Mesothelial cell of epicardium (in vitro differentiated cells): ENCODE results near the gene NRSN2. TPM values are rescaled to one million over a fixed set of nuclear protein-coding genes. Genes with fewer than 3 reads are reported as not detected.

Experiments
- DNase-seq, 2 experiments: peaks; one replicate each; pipeline ENCODE4 v3.0.0; 2021; ENCODE audit warnings: low spot score in 2 of 2; ENCODE audit not compliant: unreplicated experiment in 2 of 2
- H3K27ac Mint-ChIP-seq: 2 replicates; pipeline ENCODE4 v1.8.0; 2021; ENCODE audit warnings: mixed read lengths
- H3K27me3 Mint-ChIP-seq: 2 replicates; pipeline ENCODE4 v1.8.0; 2021; ENCODE audit warnings: low read depth, mixed read lengths
- H3K36me3 Mint-ChIP-seq: 2 replicates; pipeline ENCODE4 v1.8.0; 2021; ENCODE audit warnings: mixed read lengths
- H3K4me1 Mint-ChIP-seq: 2 replicates; pipeline ENCODE4 v1.8.0; 2021; ENCODE audit warnings: mixed read lengths
- H3K4me3 Mint-ChIP-seq: 2 replicates; pipeline ENCODE4 v1.8.0; 2021; ENCODE audit warnings: mild to moderate bottlenecking, moderate library complexity, mixed read lengths
- H3K9me3 Mint-ChIP-seq: 2 replicates; pipeline ENCODE4 v1.8.0; 2021; ENCODE audit warnings: mixed read lengths
- CTCF ChIP-seq: fragments of 200-600 bp; sonication (generic); IDR thresholded peaks from one replicate; pipeline ENCODE4 v1.5.0; 2021; ENCODE audit warnings: antibody characterized with exemption; ENCODE audit not compliant: unreplicated experiment
- total RNA-seq: library from RNA; stranded (reverse); gene quantifications from 3 replicates; pipeline ENCODE4 v1.2.1, GENCODE V29; 2021

NRSN2 gene
- total RNA-seq, 1 donor from 2014 or later = 46.2 TPM

GRCh38 chr20:396619-397431 lies 49.9 kb downstream of the NRSN2 start:
- H3K4me1 Mint-ChIP-seq = peaks cover 2% of the 10 kb centered on the region
- no peak overlapping the region for H3K27ac Mint-ChIP-seq

GRCh38 chr20:397432-398237 lies 50.7 kb downstream of the NRSN2 start:
- DNase-seq = no peak
- Mint-ChIP-seq H3K36me3 (peaks cover 4% of the 10 kb centered on the region), H3K4me1 (peaks cover 2% of the 10 kb centered on the region), H3K27me3 (no peaks in the 10 kb centered on the region), H3K27ac (no peak overlapping the region), H3K4me3 (no peak overlapping the region), H3K9me3 (no peaks in the 10 kb centered on the region)
- no peak for TF ChIP-seq CTCF

More at GRCh38 chr20:396619-397431, 49.9 kb downstream of the NRSN2 start:
- H3K9me3 Mint-ChIP-seq = no peaks in the 10 kb centered on the region
- no peaks in the 10 kb centered on the region for H3K27me3 Mint-ChIP-seq
- no peak for DNase-seq
- peaks cover 4% of the 10 kb centered on the region for H3K36me3 Mint-ChIP-seq
- TF ChIP-seq CTCF = no peak
- no peak overlapping the region for H3K4me3 Mint-ChIP-seq

- TF ChIP-seq CTCF = no peak
Observed at GRCh38 chr20:399182-399707, 52.3 kb downstream of the NRSN2 start.

GRCh38 chr20:400128-400453 lies 53.2 kb downstream of the NRSN2 start:
- peaks cover 2% of the 10 kb centered on the region for H3K4me1 Mint-ChIP-seq
- H3K27me3 Mint-ChIP-seq = no peaks in the 10 kb centered on the region
- no peak for DNase-seq
- no peak for TF ChIP-seq CTCF
- peaks cover 4% of the 10 kb centered on the region for H3K36me3 Mint-ChIP-seq
- H3K9me3 Mint-ChIP-seq = peaks cover 10% of the 10 kb centered on the region
- no peak overlapping the region for H3K27ac Mint-ChIP-seq
- H3K4me3 Mint-ChIP-seq = no peak overlapping the region

More at GRCh38 chr20:399182-399707, 52.3 kb downstream of the NRSN2 start:
- Mint-ChIP-seq H3K36me3 (peaks cover 4% of the 10 kb centered on the region), H3K27me3 (no peaks in the 10 kb centered on the region), H3K4me1 (peaks cover 2% of the 10 kb centered on the region), H3K4me3 (no peak overlapping the region), H3K27ac (no peak overlapping the region), H3K9me3 (peaks cover 8% of the 10 kb centered on the region)
- no peak for DNase-seq

GRCh38 chr20:400454-401275 lies 53.8 kb downstream of the NRSN2 start:
- no peak overlapping the region for H3K27ac Mint-ChIP-seq
- TF ChIP-seq CTCF = no peak
- no peak overlapping the region for H3K4me3 Mint-ChIP-seq
- DNase-seq = no peak
- H3K36me3 Mint-ChIP-seq = peaks cover 4% of the 10 kb centered on the region
- peaks cover 12% of the 10 kb centered on the region for H3K9me3 Mint-ChIP-seq
- peaks cover 2% of the 10 kb centered on the region for H3K4me1 Mint-ChIP-seq
- no peaks in the 10 kb centered on the region for H3K27me3 Mint-ChIP-seq
